ENCODE measurements around the gene USP11. TPM values are rescaled to one million over a fixed set of nuclear protein-coding genes. Genes with fewer than 3 reads are reported as not detected.

The USP11 gene
- total and polyA plus RNA-seq, 2 experiments from 2014 or later, result 64.2 to 65.1 TPM

DNA sequence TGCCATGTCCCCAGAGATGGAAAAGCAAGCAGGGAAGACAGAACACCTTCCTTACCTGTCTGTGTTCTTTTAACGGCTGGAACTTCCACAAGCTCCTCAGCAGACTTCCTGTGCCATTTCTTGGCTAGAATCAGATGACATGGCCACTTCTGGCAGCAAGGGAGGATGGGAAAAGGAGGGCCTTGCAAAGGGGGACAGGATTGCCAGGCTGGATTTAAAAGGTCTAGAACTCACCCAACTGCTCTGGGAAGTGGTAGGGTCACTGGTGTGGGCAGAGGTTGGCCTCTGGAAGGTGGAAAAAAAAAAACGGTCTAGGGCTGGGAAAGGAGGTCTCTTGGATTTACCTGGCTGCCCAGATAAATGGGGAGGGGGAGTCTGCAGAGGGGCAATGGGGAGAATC lies 1.6 kb upstream of the USP11 start:
- ATAC-seq (no peak), DNase-seq (ENCODE audit: low spot score) (no peak)
- Mint-ChIP-seq H3K36me3 (ENCODE audit: low read depth) (peaks cover 18% of the 10 kb centered on the region), H3K4me3 (no peak overlapping the region), H3K27ac (no peak overlapping the region), H3K9me3 (no peaks in the 10 kb centered on the region; the same call in 1 of the 3 replicates), H3K27me3 (ENCODE audit: insufficient read depth, low read depth, poor library complexity) (peaks cover 4% of the 10 kb centered on the region), H3K4me1 (peaks cover 10% of the 10 kb centered on the region; the same call in 2 of the 3 replicates)
- Histone ChIP-seq H3K9me2 (ENCODE audit: insufficient read depth) (no peaks in the 10 kb centered on the region), H4K20me1 (replicated peaks; ENCODE audit: insufficient read depth) (no peaks in the 10 kb centered on the region), H3K4me3 (no peak overlapping the region), H3K79me2 (replicated peaks; ENCODE audit: insufficient read depth) (peaks cover 24% of the 10 kb centered on the region), H3K4me2 (no peak overlapping the region), H3K27me3 (ENCODE audit: insufficient read depth) (no peaks in the 10 kb centered on the region), H3K27ac (ENCODE audit: low read depth) (no peak overlapping the region), H3F3A (replicated peaks; ENCODE audit: low read depth) (no peaks in the 10 kb centered on the region), H3K4me1 (ENCODE audit: insufficient read depth) (peaks cover 4% of the 10 kb centered on the region), H2AFZ (no peak overlapping the region), H3K36me3 (ENCODE audit: insufficient read depth) (no peaks in the 10 kb centered on the region)
- TF ChIP-seq, protein P1, sequence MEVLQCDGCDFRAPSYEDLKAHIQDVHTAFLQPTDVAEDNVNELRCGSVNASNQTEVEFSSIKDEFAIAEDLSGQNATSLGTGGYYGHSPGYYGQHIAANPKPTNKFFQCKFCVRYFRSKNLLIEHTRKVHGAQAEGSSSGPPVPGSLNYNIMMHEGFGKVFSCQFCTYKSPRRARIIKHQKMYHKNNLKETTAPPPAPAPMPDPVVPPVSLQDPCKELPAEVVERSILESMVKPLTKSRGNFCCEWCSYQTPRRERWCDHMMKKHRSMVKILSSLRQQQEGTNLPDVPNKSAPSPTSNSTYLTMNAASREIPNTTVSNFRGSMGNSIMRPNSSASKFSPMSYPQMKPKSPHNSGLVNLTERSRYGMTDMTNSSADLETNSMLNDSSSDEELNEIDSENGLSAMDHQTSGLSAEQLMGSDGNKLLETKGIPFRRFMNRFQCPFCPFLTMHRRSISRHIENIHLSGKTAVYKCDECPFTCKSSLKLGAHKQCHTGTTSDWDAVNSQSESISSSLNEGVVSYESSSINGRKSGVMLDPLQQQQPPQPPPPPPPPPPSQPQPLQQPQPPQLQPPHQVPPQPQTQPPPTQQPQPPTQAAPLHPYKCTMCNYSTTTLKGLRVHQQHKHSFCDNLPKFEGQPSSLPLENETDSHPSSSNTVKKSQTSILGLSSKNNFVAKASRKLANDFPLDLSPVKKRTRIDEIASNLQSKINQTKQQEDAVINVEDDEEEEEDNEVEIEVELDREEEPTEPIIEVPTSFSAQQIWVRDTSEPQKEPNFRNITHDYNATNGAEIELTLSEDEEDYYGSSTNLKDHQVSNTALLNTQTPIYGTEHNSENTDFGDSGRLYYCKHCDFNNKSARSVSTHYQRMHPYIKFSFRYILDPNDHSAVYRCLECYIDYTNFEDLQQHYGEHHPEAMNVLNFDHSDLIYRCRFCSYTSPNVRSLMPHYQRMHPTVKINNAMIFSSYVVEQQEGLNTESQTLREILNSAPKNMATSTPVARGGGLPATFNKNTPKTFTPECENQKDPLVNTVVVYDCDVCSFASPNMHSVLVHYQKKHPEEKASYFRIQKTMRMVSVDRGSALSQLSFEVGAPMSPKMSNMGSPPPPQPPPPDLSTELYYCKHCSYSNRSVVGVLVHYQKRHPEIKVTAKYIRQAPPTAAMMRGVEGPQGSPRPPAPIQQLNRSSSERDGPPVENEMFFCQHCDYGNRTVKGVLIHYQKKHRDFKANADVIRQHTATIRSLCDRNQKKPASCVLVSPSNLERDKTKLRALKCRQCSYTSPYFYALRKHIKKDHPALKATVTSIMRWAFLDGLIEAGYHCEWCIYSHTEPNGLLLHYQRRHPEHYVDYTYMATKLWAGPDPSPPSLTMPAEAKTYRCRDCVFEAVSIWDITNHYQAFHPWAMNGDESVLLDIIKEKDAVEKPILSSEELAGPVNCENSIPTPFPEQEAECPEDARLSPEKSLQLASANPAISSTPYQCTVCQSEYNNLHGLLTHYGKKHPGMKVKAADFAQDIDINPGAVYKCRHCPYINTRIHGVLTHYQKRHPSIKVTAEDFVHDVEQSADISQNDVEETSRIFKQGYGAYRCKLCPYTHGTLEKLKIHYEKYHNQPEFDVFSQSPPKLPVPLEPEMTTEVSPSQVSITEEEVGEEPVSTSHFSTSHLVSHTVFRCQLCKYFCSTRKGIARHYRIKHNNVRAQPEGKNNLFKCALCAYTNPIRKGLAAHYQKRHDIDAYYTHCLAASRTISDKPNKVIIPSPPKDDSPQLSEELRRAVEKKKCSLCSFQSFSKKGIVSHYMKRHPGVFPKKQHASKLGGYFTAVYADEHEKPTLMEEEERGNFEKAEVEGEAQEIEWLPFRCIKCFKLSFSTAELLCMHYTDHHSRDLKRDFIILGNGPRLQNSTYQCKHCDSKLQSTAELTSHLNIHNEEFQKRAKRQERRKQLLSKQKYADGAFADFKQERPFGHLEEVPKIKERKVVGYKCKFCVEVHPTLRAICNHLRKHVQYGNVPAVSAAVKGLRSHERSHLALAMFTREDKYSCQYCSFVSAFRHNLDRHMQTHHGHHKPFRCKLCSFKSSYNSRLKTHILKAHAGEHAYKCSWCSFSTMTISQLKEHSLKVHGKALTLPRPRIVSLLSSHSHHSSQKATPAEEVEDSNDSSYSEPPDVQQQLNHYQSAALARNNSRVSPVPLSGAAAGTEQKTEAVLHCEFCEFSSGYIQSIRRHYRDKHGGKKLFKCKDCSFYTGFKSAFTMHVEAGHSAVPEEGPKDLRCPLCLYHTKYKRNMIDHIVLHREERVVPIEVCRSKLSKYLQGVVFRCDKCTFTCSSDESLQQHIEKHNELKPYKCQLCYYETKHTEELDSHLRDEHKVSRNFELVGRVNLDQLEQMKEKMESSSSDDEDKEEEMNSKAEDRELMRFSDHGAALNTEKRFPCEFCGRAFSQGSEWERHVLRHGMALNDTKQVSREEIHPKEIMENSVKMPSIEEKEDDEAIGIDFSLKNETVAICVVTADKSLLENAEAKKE (CRISPR knock-in tag; IDR thresholded peaks at IDR 0.05), result no peak
- TF ChIP-seq ZNF114 (CRISPR knock-in tag; IDR thresholded peaks at IDR 0.05) (no peak), NANOG (IDR thresholded peaks at IDR 0.05; ENCODE audit: borderline replicate concordance) (no peak), EZH2phosphoT487 (IDR thresholded peaks at IDR 0.05; ENCODE audit: unreplicated experiment) (no peak), STAT1 (IDR thresholded peaks at IDR 0.05; ENCODE audit: unreplicated experiment) (no peak), CREB1 (CRISPR knock-in tag; IDR thresholded peaks at IDR 0.05; ENCODE audit: low read depth) (no peak), POLR2AphosphoS5 (IDR thresholded peaks at IDR 0.05; ENCODE audit: low read depth) (no peak), JUNB (IDR thresholded peaks at IDR 0.05; ENCODE audit: unreplicated experiment) (no peak), ZNF331 (CRISPR knock-in tag; IDR thresholded peaks at IDR 0.05; ENCODE audit: low read depth) (no peak), EZH2 (IDR thresholded peaks at IDR 0.05; ENCODE audit: low read depth, unreplicated experiment) (no peak)
- TF ChIP-seq, protein P2, sequence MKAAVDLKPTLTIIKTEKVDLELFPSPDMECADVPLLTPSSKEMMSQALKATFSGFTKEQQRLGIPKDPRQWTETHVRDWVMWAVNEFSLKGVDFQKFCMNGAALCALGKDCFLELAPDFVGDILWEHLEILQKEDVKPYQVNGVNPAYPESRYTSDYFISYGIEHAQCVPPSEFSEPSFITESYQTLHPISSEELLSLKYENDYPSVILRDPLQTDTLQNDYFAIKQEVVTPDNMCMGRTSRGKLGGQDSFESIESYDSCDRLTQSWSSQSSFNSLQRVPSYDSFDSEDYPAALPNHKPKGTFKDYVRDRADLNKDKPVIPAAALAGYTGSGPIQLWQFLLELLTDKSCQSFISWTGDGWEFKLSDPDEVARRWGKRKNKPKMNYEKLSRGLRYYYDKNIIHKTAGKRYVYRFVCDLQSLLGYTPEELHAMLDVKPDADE (IDR thresholded peaks at IDR 0.05), result no peak
- TF ChIP-seq, protein P3, sequence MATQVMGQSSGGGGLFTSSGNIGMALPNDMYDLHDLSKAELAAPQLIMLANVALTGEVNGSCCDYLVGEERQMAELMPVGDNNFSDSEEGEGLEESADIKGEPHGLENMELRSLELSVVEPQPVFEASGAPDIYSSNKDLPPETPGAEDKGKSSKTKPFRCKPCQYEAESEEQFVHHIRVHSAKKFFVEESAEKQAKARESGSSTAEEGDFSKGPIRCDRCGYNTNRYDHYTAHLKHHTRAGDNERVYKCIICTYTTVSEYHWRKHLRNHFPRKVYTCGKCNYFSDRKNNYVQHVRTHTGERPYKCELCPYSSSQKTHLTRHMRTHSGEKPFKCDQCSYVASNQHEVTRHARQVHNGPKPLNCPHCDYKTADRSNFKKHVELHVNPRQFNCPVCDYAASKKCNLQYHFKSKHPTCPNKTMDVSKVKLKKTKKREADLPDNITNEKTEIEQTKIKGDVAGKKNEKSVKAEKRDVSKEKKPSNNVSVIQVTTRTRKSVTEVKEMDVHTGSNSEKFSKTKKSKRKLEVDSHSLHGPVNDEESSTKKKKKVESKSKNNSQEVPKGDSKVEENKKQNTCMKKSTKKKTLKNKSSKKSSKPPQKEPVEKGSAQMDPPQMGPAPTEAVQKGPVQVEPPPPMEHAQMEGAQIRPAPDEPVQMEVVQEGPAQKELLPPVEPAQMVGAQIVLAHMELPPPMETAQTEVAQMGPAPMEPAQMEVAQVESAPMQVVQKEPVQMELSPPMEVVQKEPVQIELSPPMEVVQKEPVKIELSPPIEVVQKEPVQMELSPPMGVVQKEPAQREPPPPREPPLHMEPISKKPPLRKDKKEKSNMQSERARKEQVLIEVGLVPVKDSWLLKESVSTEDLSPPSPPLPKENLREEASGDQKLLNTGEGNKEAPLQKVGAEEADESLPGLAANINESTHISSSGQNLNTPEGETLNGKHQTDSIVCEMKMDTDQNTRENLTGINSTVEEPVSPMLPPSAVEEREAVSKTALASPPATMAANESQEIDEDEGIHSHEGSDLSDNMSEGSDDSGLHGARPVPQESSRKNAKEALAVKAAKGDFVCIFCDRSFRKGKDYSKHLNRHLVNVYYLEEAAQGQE (IDR thresholded peaks at IDR 0.05; ENCODE audit: unreplicated experiment), result no peak
- TF ChIP-seq, protein P4, sequence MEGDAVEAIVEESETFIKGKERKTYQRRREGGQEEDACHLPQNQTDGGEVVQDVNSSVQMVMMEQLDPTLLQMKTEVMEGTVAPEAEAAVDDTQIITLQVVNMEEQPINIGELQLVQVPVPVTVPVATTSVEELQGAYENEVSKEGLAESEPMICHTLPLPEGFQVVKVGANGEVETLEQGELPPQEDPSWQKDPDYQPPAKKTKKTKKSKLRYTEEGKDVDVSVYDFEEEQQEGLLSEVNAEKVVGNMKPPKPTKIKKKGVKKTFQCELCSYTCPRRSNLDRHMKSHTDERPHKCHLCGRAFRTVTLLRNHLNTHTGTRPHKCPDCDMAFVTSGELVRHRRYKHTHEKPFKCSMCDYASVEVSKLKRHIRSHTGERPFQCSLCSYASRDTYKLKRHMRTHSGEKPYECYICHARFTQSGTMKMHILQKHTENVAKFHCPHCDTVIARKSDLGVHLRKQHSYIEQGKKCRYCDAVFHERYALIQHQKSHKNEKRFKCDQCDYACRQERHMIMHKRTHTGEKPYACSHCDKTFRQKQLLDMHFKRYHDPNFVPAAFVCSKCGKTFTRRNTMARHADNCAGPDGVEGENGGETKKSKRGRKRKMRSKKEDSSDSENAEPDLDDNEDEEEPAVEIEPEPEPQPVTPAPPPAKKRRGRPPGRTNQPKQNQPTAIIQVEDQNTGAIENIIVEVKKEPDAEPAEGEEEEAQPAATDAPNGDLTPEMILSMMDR (conservative IDR thresholded peaks at IDR 0.05; ENCODE audit: low read depth in 2 of 2), result no peak
